NCI-H82 (cell line): ENCODE data around the gene HLA-F.

Experiments
- DNase-seq: peaks from one replicate; lab custom pipeline; 2025; lab: John Stamatoyannopoulos, UW

The HLA-F gene

GRCh38 chr6:29763491-29764289, 40.5 kb downstream of the HLA-F start:
- DNase-seq, result no peak

GRCh38 chr6:29764422-29765196, 41.4 kb downstream of the HLA-F start:
- DNase-seq, result no peak

GRCh38 chr6:29769336-29769735, 46.1 kb downstream of the HLA-F start:
- DNase-seq, result no peak

GRCh38 chr6:29770306-29770705, 47.1 kb downstream of the HLA-F start:
- peak; percentile 13 for DNase-seq

- no peak for DNase-seq
These were observed 53.5 kb downstream of the HLA-F start for GRCh38 chr6:29776684-29777083.
